GM10847 (cell line): Measurements from ENCODE around the gene ARL6IP4.

Source experiments
- POLR2A ChIP-seq: IDR thresholded peaks from 2 replicates; pipeline ENCODE4 v1.6.1; 2011; ENCODE audit not compliant: insufficient read length; ENCODE audit errors: extremely low read depth

The ARL6IP4 gene

GRCh38 chr12:122983789-122984515 is 3.5 kb downstream of the ARL6IP4 start:
- TF ChIP-seq POLR2A = no peak

DNA sequence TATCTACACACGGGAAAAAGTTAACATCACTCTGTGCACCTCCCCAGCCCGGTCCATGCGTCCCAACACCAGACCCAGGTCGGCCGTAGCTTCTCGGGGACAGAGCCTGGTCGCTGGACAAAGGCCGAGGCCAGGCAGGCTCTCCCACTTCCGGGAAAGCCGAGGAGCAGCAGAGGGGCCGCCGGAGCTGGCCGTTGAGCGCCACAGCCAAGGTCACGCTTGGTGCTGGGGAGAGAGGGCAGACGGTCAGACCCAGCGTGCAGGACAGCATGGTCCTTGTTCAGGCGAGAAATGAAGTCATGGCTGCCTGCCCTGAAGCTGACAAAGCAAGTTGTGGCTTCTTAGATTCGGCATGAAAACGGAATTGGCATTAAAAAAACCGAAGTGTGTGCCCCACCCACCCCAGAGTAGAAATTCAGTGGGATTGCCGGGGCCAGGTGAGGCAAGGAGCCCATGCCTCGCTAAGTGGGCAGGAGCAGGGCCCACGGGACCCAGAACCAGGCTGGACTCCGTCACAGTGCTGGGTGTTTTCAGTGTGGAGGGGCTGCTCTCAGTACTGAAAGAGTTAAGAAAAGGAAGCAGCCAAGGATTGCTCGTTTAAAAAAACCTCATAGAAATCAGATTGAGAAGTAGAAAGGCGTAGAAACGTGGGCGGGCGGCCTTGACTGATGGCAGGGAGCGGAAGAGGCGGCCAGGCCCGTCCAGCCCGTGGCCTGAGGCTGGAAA is 4.3 kb downstream of the ARL6IP4 start:
- TF ChIP-seq POLR2A = no peak

DNA sequence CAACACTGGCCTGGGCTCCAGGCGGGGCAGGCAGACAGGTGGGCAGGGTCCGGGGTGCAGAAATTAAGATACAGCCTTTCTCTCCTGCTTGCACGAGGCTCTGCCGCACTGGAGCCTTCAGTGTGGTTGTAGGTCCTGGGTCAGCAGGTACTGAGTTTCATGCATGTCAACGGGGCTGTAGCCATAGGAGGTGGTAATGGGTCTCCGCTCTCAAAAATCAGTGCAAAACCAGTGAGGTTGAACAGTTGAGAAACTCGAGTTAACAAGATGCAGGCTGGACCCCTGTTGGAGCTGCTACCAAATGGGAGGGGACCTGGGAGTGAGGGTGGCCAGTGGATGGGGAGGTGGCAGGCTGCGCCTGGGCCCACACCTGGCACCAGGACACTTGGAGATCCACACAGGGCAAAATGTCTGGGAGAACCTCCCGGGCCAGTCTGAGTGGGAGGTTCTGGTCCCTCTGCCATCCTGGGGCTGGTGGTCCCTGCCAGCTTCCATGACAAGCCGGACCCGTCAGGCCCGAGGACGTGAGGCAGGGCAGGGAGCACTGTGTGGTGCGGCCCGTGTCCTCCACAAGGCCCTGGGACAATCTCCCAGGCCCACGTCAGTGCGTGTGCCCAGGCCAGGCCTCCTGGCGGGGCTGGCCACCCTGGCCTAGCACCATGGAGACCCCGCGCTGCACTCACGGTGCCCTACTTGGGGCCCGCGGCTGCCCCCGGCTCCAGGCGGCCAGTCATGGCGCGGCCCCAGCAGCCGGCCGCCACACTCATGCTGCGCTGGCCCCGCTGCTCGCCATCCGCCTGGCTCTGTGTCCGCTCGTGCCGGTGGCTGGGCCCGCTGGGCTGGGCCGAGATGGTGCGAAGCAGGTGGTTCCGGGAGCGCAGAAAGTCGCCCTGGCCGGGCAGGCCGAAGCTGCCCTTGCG is 5.1 kb downstream of the ARL6IP4 start:
- TF ChIP-seq POLR2A = no peak

GRCh38 chr12:122986258-122986871 is 5.9 kb downstream of the ARL6IP4 start:
- no peak for TF ChIP-seq POLR2A

DNA sequence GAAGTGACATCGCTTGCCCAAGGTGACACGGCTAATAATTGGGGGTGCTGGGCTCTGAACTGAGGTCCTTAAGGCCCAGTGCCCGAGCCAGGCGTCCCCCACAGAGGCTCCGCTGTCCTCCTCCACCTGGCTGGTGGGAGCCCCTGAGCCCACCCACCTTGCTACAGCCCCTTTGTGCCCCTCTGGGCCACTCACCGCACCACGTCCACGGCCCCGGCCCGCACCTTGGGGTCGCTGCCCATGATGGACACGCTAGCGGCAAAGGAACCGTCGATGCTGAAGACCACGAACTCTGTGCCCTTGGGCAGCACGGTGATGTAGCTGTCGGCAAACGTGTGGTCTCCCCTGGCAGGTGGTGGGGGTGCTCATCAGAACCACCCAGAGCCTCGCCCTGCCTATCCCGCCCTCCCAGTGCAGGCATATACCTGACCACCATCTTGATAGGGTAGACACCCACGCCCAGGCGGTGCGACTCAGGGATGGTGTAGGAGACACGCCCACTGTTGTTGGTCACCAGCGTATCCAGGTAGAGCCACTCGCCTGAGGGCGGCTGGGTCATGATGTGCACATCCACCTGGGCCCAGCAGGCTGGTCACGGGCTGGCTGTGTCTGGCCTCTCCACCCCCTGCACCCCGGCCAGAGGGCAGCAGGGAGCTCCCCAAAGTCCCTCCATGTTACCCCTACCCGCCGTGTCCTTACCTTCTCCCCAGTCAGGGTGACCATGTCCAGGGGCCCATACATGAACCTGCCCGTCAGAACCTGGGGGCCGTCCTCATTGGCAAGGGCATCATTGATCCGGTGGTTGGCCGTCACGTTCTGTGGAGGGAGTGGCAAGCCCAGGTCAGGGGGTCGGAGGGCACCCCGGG is 6.8 kb downstream of the ARL6IP4 start:
- TF ChIP-seq POLR2A = no peak

DNA sequence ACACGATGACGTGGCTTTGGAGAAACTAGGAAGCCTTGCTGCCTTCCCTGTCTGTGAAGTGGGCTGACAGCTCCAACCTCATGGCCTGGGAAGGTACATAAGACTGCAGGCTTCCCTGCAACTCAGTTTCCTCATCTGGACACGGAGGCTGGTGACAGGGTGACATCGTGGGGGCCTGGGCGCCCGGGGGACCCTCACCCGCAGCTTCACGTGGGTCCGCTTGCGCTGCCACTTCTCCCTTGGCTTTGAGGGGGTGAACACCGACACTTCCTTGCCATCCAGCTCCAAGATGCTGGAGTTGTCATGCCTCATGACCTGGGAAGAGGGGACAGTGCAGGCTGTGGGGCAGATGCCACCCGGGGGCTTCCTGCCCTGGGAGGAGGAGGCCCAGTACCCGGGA is 7.6 kb downstream of the ARL6IP4 start:
- TF ChIP-seq POLR2A = no peak

GRCh38 chr12:122988612-122989212 is 8.2 kb downstream of the ARL6IP4 start:
- TF ChIP-seq POLR2A = no peak

DNA sequence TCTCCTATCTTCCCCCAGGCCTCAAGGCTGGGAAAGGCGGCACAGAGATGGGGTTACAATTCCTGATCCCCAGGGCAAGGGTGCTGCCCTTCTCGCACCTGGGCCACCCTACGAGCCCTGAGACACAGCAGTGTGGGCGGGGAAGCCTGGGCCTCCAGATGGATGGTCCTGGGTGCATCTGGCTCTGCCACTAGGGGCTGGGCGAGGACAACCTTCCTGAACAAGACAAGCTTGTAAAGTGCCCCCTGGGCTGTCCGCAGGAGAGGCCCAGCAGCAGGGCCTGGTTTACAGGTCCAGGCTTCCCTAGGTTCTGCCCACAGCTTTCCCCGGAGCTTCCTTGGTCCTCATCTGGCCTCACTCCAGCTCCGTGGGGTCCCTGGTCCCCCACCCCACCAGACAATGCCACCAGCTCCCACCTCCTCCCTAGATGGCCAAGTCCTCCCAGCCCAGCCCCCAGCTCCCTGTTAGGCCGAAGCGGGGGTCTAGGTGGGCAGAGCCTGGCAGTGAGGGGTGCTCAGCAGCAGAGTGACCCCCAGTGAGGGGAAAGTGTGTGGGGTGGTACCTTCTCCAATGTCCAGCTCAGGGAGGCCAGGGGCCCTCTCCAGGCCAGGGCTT is 8.9 kb downstream of the ARL6IP4 start:
- TF ChIP-seq POLR2A = no peak

DNA sequence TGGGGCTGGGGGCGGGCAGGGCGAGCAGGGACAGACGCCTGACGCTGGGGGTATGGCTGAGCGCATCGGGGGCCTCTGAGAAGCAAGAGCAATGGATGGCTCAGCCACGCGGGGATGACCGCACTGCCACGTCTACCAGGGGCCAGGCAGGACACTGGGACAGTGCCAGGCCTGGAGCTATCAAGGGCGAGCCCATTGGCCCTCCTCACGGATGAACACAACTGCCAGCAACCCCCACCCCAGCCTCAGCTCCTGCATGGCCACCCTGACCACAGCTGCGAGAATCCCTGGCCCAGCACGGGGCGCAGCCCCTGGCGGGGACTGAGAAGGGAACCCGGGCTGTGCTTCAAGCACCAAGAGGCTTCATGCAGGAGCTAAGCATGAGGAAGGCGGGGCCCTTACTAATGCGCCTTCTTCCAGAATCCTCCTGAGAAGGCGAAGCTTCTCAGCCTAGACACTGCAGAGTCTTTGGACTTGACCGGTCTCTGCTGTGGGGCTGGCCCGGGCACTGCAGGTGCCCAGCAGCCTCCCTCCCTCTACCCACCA is 9.5 kb downstream of the ARL6IP4 start:
- no peak for TF ChIP-seq POLR2A

DNA sequence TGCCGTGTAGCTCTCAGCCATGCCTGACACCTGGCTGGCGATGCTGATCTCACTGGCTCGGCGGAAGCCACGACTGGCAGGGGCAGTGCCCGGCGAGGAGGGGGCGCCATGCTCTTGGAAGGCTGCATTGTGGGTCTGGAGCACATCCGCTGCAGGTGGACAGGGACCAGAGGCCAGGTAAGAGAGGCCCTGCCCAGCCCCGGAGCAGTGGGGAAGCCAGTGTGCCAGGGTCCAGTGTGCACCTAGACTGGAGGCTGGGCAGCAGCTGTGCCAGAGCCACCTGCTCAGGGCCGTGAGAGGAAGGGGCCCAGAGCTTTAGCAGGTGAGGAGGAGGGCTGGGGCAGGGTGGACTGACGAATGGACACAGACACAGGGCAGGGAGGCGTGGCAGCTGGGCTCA is 10.1 kb downstream of the ARL6IP4 start:
- no peak for TF ChIP-seq POLR2A

DNA sequence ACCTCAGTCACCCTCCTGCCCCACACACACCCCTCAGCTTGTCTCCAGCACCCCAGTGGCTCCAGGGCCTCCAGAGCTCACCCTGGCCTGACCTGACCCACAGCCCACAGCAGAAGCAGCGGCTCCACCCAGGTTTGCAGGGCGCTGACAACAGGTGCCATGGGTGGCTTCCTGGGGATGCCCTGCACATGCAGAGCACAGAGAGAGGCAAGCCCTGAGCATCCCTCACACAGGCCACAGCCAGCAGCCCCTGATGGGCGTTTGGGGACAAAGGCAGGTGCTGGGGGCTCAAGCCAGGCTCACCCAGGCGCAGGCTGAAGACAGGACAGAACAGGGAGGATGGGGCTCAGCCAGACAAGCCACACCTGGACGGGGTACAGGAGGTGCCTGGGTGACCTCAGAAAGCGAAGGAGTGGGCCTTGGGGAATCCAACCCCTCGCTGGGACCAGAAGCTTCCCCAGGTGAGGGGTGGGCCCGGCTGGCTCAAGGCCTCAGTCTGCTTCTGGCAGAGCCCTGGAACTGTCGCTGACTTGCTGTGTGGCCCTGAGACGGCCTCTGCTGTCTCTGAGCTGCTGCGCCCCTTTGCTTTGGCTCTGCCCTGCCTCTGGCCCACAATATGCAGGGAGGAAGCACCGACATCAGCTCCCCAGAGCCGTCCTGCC is 10.6 kb downstream of the ARL6IP4 start:
- TF ChIP-seq POLR2A = no peak

- TF ChIP-seq POLR2A = no peak
Measured at GRCh38 chr12:122991623-122992275, 11.3 kb downstream of the ARL6IP4 start.
